Stomach (tissue), 4 donors: Measurements from ENCODE around the gene AXIN2.

ENCODE experiments used
- CTCF ChIP-seq, 7 experiments: fragments of 450-650 bp in 4 of 7; fragments of 200-600 bp in 3 of 7; sonication (generic) in 3 of 7; IDR thresholded peaks; one replicate each; pipeline ENCODE4 v1.5.1; 2016 to 2019; ENCODE audit warnings: antibody characterized with exemption in 7 of 7, control low read depth in 2 of 7, mild to moderate bottlenecking in 1 of 7
- POLR2AphosphoS5 ChIP-seq, 3 donors: sonication (generic); formaldehyde crosslinking; IDR thresholded peaks; one replicate each; pipeline ENCODE4 v1.6.1; 2016; ENCODE audit warnings: antibody characterized with exemption in 3 of 3

- TF ChIP-seq POLR2AphosphoS5 (IDR thresholded peaks at IDR 0.05) (no peak), CTCF (IDR thresholded peaks at IDR 0.05) (no peak)
Observed at GRCh38 chr17:65542067-65542466, 19.4 kb downstream of the AXIN2 start.
